Coronary artery (tissue), 2 donors: ENCODE data around the gene PROKR2.

Source experiments
- DNase-seq: peaks from one replicate; pipeline ENCODE4 v3.0.0-alpha.2; 2017; ENCODE audit warnings: low spot score
- H3K27ac ChIP-seq, 2 donors: fragments of 200-600 bp; sonication (generic); one replicate each; pipeline ENCODE4 v1.5.1; 2016 to 2019
- H3K4me3 ChIP-seq: fragments of 200-600 bp; sonication (generic); 2 replicates; pipeline ENCODE4 v1.5.1; 2016; ENCODE audit warnings: mild to moderate bottlenecking, moderate library complexity
- TF ChIP-seq, protein P1 (sequence below): fragments of 200-600 bp; sonication (generic); IDR thresholded peaks from one replicate; pipeline ENCODE4 v1.5.1; 2019; ENCODE audit warnings: antibody characterized with exemption

The PROKR2 gene

DNA sequence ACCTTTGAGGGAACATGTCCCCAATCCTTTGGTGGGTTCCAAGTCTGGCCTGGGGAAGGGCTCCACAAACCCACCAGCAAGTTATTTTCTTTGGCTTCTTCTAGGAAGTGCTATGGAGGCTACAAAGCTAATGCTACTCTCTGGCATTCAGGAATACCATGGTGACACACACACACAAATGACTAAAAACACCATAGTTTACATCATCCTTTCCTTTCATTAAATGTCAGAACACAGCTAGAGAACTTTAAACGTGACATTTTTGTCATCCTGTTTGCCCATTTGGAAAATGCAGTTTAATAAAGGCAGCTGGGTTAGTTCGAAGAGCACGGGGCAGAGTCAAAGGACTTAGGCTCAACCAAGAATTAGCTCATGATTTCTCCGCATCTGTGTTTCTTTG, 40.2 kb upstream of the PROKR2 start:
- Histone ChIP-seq H3K4me3 (no peak overlapping the region), H3K27ac (no peak overlapping the region)
- DNase-seq: no peak
- TF ChIP-seq, protein P1, sequence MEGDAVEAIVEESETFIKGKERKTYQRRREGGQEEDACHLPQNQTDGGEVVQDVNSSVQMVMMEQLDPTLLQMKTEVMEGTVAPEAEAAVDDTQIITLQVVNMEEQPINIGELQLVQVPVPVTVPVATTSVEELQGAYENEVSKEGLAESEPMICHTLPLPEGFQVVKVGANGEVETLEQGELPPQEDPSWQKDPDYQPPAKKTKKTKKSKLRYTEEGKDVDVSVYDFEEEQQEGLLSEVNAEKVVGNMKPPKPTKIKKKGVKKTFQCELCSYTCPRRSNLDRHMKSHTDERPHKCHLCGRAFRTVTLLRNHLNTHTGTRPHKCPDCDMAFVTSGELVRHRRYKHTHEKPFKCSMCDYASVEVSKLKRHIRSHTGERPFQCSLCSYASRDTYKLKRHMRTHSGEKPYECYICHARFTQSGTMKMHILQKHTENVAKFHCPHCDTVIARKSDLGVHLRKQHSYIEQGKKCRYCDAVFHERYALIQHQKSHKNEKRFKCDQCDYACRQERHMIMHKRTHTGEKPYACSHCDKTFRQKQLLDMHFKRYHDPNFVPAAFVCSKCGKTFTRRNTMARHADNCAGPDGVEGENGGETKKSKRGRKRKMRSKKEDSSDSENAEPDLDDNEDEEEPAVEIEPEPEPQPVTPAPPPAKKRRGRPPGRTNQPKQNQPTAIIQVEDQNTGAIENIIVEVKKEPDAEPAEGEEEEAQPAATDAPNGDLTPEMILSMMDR: no peak

DNA sequence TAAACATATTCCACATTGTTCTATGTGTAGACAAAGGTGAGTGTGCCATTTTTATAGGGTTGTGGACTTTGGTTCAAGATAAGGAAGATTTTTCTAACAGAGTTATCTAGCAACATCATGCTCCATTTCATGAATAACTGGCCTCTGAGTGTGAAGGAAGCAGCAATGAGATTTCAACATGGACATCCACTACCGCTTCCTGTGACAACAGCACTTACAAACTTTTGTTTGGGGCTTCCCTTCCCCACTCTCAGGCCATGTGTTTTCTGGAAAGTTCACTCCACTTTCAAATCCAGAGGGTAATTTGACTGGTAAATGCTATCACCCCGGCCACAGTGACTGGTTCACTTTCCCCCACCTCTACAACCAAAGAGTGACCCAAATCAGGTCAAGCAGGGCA, 38.1 kb upstream of the PROKR2 start:
- Histone ChIP-seq H3K4me3 (no peak overlapping the region), H3K27ac (no peak overlapping the region)
- no peak for DNase-seq
- TF ChIP-seq, protein P1: no peak

DNA sequence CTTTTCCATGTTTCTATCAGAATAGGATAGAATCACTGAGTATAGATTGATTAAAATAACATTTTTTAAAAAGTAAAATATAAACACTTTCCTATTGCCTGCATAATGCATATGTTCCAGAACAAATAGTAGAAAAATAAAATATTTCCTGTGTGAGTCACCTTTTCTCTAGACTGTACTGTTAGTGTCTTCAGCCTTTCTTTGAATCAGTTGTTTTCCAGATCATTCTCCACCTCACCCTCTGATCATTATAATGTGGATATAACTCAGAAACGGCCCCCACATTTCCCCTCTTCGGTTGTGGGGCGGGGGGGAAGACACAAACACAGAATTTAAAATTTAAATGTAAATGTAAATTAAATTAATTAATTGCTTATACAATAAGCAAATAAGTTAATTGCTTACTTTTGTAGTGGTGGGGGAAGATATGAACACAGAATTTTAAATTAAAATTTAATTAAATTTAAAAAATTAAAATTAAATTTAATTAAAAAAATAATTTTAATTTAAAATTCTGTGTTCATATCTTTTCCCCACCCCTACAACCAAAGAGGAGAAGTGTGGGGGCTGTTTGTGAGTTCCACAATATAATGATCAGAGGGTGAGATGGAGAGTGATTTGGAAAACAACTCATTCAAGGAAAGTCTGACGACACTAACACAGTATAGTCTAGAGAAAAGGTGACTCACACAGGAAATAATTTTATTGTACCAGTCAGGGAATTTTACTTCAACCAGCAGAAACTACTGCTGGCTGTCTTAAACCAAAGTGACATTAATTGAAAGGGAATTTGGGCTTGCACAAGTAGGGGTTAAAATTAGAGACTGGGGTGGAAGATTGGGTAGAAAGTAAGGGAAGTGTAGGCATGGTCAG, 37.1 kb upstream of the PROKR2 start:
- TF ChIP-seq, protein P1: no peak
- H3K27ac ChIP-seq: no peak overlapping the region
- H3K4me3 ChIP-seq: no peak overlapping the region

DNA sequence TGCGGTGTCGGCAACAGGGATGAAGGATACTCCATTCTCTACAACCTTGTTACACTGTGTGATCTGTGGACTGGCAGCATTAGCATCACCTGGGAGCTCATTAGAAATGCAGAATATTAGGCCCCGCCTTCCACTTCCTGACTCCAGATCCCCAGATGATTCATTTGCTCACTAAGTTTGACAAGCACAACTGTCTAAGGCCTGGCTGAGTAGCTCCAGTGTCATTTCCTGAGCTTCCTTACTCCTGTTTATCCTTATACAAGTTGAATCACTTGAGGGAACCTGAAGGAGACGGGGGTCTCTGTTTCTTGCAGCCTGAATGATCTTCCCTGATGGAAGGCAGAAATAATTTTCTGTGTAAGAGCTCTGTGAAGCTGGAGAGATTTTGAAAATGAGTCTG, 32.7 kb upstream of the PROKR2 start:
- no peak for DNase-seq
- H3K4me3 ChIP-seq: no peak overlapping the region
- TF ChIP-seq, protein P1: no peak

More for the DNA sequence above, 37.1 kb upstream of the PROKR2 start:
- DNase-seq: no peak

DNA sequence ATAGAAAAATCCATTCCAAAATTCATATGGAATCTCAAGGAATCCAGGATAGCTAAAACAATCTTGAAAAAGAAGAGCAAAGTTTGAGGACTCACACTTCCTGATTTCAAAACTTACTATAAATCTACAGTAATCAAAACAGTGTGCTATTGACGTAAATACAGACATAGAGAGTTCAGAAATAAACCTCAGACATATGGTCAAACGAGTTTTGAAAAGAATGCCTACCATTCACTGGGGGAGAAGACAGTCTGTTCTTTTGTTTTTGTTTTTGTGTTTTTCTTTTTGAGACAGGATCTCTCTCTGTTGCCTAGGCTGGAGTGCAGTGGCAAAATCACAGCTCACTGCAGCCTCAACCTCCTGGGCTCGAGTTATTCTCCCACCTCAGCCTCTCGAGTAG, 25.3 kb upstream of the PROKR2 start:
- Histone ChIP-seq H3K27ac (no peak overlapping the region), H3K4me3 (no peak overlapping the region)
- TF ChIP-seq, protein P1: no peak
- DNase-seq: no peak

More for the DNA sequence above, 32.7 kb upstream of the PROKR2 start:
- no peak overlapping the region for H3K27ac ChIP-seq

DNA sequence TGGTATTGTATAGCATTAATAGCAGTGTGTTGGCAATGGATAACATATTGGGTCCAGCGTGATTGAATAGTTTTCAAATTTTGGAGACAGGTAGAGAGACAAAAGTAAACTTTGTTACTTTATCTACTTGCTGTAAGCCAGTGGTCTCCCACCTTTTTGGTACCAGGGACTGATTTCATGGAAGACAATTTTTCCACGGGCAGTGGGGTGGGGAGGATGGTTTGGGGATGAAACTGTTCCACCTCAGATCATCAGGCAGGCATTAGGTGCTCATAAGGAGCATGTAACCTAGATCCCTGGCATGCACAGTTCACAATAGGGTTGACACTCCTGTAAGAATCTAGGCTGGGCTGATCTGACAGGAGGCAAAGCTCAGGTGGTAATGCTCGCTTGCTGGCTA, 14.6 kb upstream of the PROKR2 start:
- DNase-seq: no peak
- Histone ChIP-seq H3K27ac (no peak overlapping the region), H3K4me3 (no peak overlapping the region)
- TF ChIP-seq, protein P1: no peak

DNA sequence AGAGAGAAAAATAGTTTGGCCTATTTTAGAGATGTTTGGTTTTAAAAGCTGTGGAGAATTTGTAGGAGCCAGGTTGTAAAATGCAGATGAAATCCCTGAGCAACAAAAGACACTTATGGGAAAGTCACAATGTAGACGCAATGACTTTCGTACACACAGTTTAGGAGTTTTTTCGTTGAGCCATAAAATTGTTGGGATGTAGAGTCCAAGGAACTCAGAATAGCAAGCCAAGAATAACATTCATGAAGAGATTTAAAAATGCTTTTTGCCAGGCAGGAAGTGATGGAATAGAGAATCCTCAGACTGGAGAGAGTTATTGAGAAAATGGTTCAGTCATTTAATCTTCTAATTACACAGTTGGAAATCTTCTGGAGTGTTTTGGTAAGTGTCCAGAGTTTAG, 11.5 kb upstream of the PROKR2 start:
- no peak for DNase-seq
- TF ChIP-seq, protein P1: no peak

More for the DNA sequence above, 11.5 kb upstream of the PROKR2 start:
- H3K4me3 ChIP-seq: no peak overlapping the region
- no peak overlapping the region for H3K27ac ChIP-seq
